Activated B cell treated with CpG ODN at 0.5 μM for 24 hours (primary cell): Measurements from ENCODE around the gene FBXL3. TPM values are rescaled to one million over a fixed set of nuclear protein-coding genes. Genes with fewer than 3 reads are reported as not detected.

ENCODE experiments used
- ATAC-seq: fragments of 200-7000 bp; cut with Tn5 transposase; one replicate; pipeline ENCODE4 v1.10.0; 2021; ENCODE audit warnings: low read depth, mild to moderate bottlenecking, moderate library complexity
- CTCF ChIA-PET: fragments of 350-600 bp; sonication (Branson Sonifier 250); formaldehyde crosslinking; loops from one replicate; lab custom pipeline; 2021; ENCODE audit warnings: antibody characterized with exemption; lab: Charles Lee
- POLR2A ChIA-PET: fragments of 350-600 bp; sonication (Branson Sonifier 250); formaldehyde crosslinking; loops from one replicate; lab custom pipeline; 2021; ENCODE audit warnings: antibody characterized with exemption; lab: Charles Lee
- DNase-seq: peaks from one replicate; pipeline ENCODE4 v3.0.0; 2022
- H3K27ac Mint-ChIP-seq: one replicate; pipeline ENCODE4 v1.8.0; 2020; ENCODE audit warnings: mixed read lengths
- H3K27me3 Mint-ChIP-seq: one replicate; pipeline ENCODE4 v1.8.0; 2021; ENCODE audit warnings: mixed read lengths
- H3K36me3 Mint-ChIP-seq: one replicate; pipeline ENCODE4 v1.8.0; 2021; ENCODE audit warnings: low read depth, mixed read lengths
- H3K4me1 Mint-ChIP-seq: one replicate; pipeline ENCODE4 v1.8.0; 2021; ENCODE audit warnings: mixed read lengths
- H3K4me3 Mint-ChIP-seq: one replicate; pipeline ENCODE4 v1.8.0; 2020; ENCODE audit warnings: mild to moderate bottlenecking, mixed read lengths
- H3K9me3 Mint-ChIP-seq: one replicate; pipeline ENCODE4 v1.8.0; 2020; ENCODE audit warnings: mixed read lengths
- CTCF ChIP-seq: fragments of 200-600 bp; IDR thresholded peaks from one replicate; pipeline ENCODE4 v1.8.0; 2022; ENCODE audit warnings: antibody characterized with exemption, mild to moderate bottlenecking
- intact Hi-C: fragments of 100-400 bp; cut with micrococcal nuclease; formaldehyde crosslinking; loops from one replicate; pipeline ENCODE4 v1.15.1; 2024
- total RNA-seq: library from RNA; stranded (reverse); gene quantifications from 2 replicates; pipeline ENCODE4 v1.2.3, GENCODE V29; 2022

The FBXL3 gene
- total RNA-seq, 1 donor from 2014 or later, result 49.8 TPM

- no peak overlapping the region for H3K4me3 Mint-ChIP-seq
- DNase-seq (no peak), ATAC-seq (no peak)
- ChIA-PET POLR2A (no interaction called here), CTCF (no interaction called here)
- H3K27ac Mint-ChIP-seq, result no peak overlapping the region
- intact Hi-C loops, result loop anchor here (5.0 kb wide), 1 partner anchor 1286 kb away; no protein-coding TSS in a partner anchor
- peaks cover 2% of the 10 kb centered on the region for H3K4me1 Mint-ChIP-seq
- peaks cover 8% of the 10 kb centered on the region for H3K27me3 Mint-ChIP-seq
- H3K36me3 Mint-ChIP-seq, result no peaks in the 10 kb centered on the region
- no peaks in the 10 kb centered on the region for H3K9me3 Mint-ChIP-seq
- no peak for TF ChIP-seq CTCF
These were observed 43.3 kb downstream of the FBXL3 start for GRCh38 chr13:76983676-76984075.

GRCh38 chr13:76982061-76982460, 44.9 kb downstream of the FBXL3 start:
- no peaks in the 10 kb centered on the region for H3K36me3 Mint-ChIP-seq
- POLR2A ChIA-PET, result no interaction called here
- ATAC-seq (no peak), DNase-seq (no peak)
- H3K27me3 Mint-ChIP-seq, result peaks cover 12% of the 10 kb centered on the region
- H3K4me3 Mint-ChIP-seq, result no peak overlapping the region
- H3K27ac Mint-ChIP-seq, result no peak overlapping the region
- intact Hi-C loops, result loop anchor here (5.0 kb wide), 1 partner anchor 1285 kb away; no protein-coding TSS in a partner anchor
- peaks cover 2% of the 10 kb centered on the region for H3K4me1 Mint-ChIP-seq
- TF ChIP-seq CTCF, result no peak
- CTCF ChIA-PET, result no interaction called here
- H3K9me3 Mint-ChIP-seq, result no peaks in the 10 kb centered on the region

GRCh38 chr13:76980075-76980718, 46.8 kb downstream of the FBXL3 start:
- POLR2A ChIA-PET, result interaction anchor here (0.7 to 1.7 kb wide), 2 partner anchors 12 to 95 kb away, joined by 5 to 9 read pairs; partner anchors contain the start of gene CLN5
- Mint-ChIP-seq H3K4me3 (peak overlapping the region; percentile 64), H3K4me1 (peaks cover 2% of the 10 kb centered on the region), H3K9me3 (no peaks in the 10 kb centered on the region), H3K36me3 (no peaks in the 10 kb centered on the region), H3K27ac (no peak overlapping the region), H3K27me3 (peaks cover 22% of the 10 kb centered on the region)
- DNase-seq (peak; percentile 84), ATAC-seq (peak; percentile 100)
- peak; percentile 96 for TF ChIP-seq CTCF
- CTCF ChIA-PET, result interaction anchor here (0.6 to 2.5 kb wide), 13 partner anchors 10 to 1284 kb away, joined by 3 to 21 read pairs (median 4); partner anchors contain the start of gene CLN5
- intact Hi-C loops, result loop anchor here (1.0 to 5.0 kb wide), 4 partner anchors 11 to 1283 kb away; no protein-coding TSS in a partner anchor

- peaks cover 35% of the 10 kb centered on the region for H3K27me3 Mint-ChIP-seq
- no peak overlapping the region for H3K27ac Mint-ChIP-seq
- TF ChIP-seq CTCF, result no peak
- no peak overlapping the region for H3K4me3 Mint-ChIP-seq
- ATAC-seq (no peak), DNase-seq (no peak)
- ChIA-PET POLR2A (no interaction called here), CTCF (interaction anchor here (1.0 kb wide), 1 partner anchor 1108 kb away, joined by 3 read pairs; no protein-coding TSS in a partner anchor)
- no peaks in the 10 kb centered on the region for H3K9me3 Mint-ChIP-seq
- no peaks in the 10 kb centered on the region for H3K36me3 Mint-ChIP-seq
- intact Hi-C loops, result no loop called here
- H3K4me1 Mint-ChIP-seq, result peaks cover 2% of the 10 kb centered on the region
These were observed 50.0 kb downstream of the FBXL3 start for GRCh38 chr13:76976929-76977328.

GRCh38 chr13:76976490-76976889, 50.5 kb downstream of the FBXL3 start:
- intact Hi-C loops, result no loop called here
- POLR2A ChIA-PET, result no interaction called here
- no peak for DNase-seq

More at GRCh38 chr13:76976490-76976889, 50.5 kb downstream of the FBXL3 start:
- Mint-ChIP-seq H3K4me1 (peaks cover 2% of the 10 kb centered on the region), H3K27me3 (peaks cover 36% of the 10 kb centered on the region), H3K36me3 (no peaks in the 10 kb centered on the region), H3K27ac (no peak overlapping the region), H3K9me3 (no peaks in the 10 kb centered on the region), H3K4me3 (no peak overlapping the region)
- ATAC-seq, result no peak
- no peak for TF ChIP-seq CTCF
- CTCF ChIA-PET, result interaction anchor here (1.0 kb wide), 1 partner anchor 1108 kb away, joined by 3 read pairs; no protein-coding TSS in a partner anchor
